NCI-H1694 treated with DMSO at 0.1 percent for 48 hours (cell line): Measurements from ENCODE around the gene KCNQ1.
A peak's percentile ranks its signal among the peaks of the same experiment; 100 is the strongest.

Experiments used
- DNase-seq: peaks from one replicate; lab custom pipeline; 2025; lab: John Stamatoyannopoulos, UW

Gene KCNQ1

GRCh38 chr11:2423157-2424025, 21.4 kb upstream of the KCNQ1 start:
- no peak for DNase-seq

GRCh38 chr11:2424811-2425495, 19.9 kb upstream of the KCNQ1 start:
- no peak for DNase-seq

GRCh38 chr11:2425506-2425905, 19.3 kb upstream of the KCNQ1 start:
- no peak for DNase-seq

GRCh38 chr11:2426221-2426620, 18.6 kb upstream of the KCNQ1 start:
- no peak for DNase-seq

GRCh38 chr11:2426826-2427521, 17.8 kb upstream of the KCNQ1 start:
- no peak for DNase-seq

- DNase-seq = no peak
Observed at GRCh38 chr11:2427721-2428321, 17.0 kb upstream of the KCNQ1 start.

- peak; percentile 5 for DNase-seq
Observed at GRCh38 chr11:2428322-2428795, 16.4 kb upstream of the KCNQ1 start.

GRCh38 chr11:2431395-2431794, 13.4 kb upstream of the KCNQ1 start:
- no peak for DNase-seq

- no peak for DNase-seq
Observed at GRCh38 chr11:2432171-2432621, 12.6 kb upstream of the KCNQ1 start.

GRCh38 chr11:2432628-2433071, 12.2 kb upstream of the KCNQ1 start:
- no peak for DNase-seq

- no peak for DNase-seq
Observed at GRCh38 chr11:2433106-2433925, 11.5 kb upstream of the KCNQ1 start.

GRCh38 chr11:2434008-2434407, 10.8 kb upstream of the KCNQ1 start:
- no peak for DNase-seq

GRCh38 chr11:2434506-2435255, 10.1 kb upstream of the KCNQ1 start:
- DNase-seq = no peak

GRCh38 chr11:2435288-2436012, 9.4 kb upstream of the KCNQ1 start:
- no peak for DNase-seq

- no peak for DNase-seq
Observed at GRCh38 chr11:2436013-2436520, 8.7 kb upstream of the KCNQ1 start.

- DNase-seq = no peak
Observed at GRCh38 chr11:2436521-2437031, 8.2 kb upstream of the KCNQ1 start.

- no peak for DNase-seq
Observed at GRCh38 chr11:2437516-2437915, 7.3 kb upstream of the KCNQ1 start.

GRCh38 chr11:2439820-2440219, 5.0 kb upstream of the KCNQ1 start:
- no peak for DNase-seq

- no peak for DNase-seq
Observed at GRCh38 chr11:2440646-2441045, 4.2 kb upstream of the KCNQ1 start.
